ENCODE measurements around the gene PLCB2. TPM values are rescaled to one million over a fixed set of nuclear protein-coding genes. Genes with fewer than 3 reads are reported as not detected.

The PLCB2 gene
- total RNA-seq, 1 donor from 2014 or later, result 0.56 TPM

GRCh38 chr15:40305281-40305680 is 2.5 kb downstream of the PLCB2 start:
- Mint-ChIP-seq H3K27ac (no peak overlapping the region), H3K27me3 (ENCODE audit: insufficient read depth, low read depth) (peaks cover 28% of the 10 kb centered on the region), H3K4me3 (no peak overlapping the region), H3K4me1 (peaks cover 39% of the 10 kb centered on the region), H3K36me3 (no peaks in the 10 kb centered on the region), H3K9me3 (peaks cover 6% of the 10 kb centered on the region)
- H3K9me3 ChIP-seq (ENCODE audit: low read depth), result peaks cover 4% of the 10 kb centered on the region
- no peak overlapping the region for H3K4me2 ChIP-seq
- peaks cover 21% of the 10 kb centered on the region for H3K4me1 ChIP-seq
- no peaks in the 10 kb centered on the region for H4K20me1 ChIP-seq (ENCODE audit: low read depth)
- no peaks in the 10 kb centered on the region for H3F3A ChIP-seq (ENCODE audit: low read depth)
- H3K27me3 ChIP-seq, result peaks cover 2% of the 10 kb centered on the region
- H3K9ac ChIP-seq, result no peak overlapping the region
- H2AFZ ChIP-seq (replicated peaks), result no peak overlapping the region
- no peaks in the 10 kb centered on the region for H3K36me3 ChIP-seq
- H3K4me3 ChIP-seq, result no peak overlapping the region
- no peaks in the 10 kb centered on the region for H3K79me2 ChIP-seq (ENCODE audit: low read depth)
- TF ChIP-seq CTCF (IDR thresholded peaks at IDR 0.05) (no peak), EZH2 (IDR thresholded peaks at IDR 0.05) (no peak), EZH2phosphoT487 (IDR thresholded peaks at IDR 0.05) (no peak)
- DNase-seq (ENCODE audit: low spot score), result no peak
- no peak overlapping the region for H3K27ac ChIP-seq

DNA sequence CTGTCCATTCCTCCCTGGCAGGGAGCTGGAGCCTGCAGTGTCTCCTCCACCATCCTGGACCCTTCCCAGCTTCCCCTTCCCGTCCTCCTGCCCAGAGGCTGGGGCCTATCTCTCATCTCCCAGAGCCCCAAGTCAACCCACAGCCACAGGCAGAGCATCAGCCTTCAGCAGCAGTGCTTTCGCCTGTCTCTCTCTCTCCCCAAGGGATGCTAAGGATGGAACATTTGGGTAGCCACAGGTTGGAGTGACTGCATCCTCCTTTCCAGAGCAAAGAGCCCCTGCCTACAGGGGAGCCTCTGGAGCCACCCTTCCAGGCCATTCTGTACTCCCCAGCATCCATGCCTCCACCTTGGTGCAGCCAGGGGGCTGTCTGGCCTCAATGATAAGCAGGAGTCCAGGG is 4.2 kb downstream of the PLCB2 start:
- H4K20me1 ChIP-seq (ENCODE audit: low read depth), result no peaks in the 10 kb centered on the region
- Mint-ChIP-seq H3K27ac (no peak overlapping the region), H3K36me3 (peaks cover 5% of the 10 kb centered on the region), H3K4me3 (no peak overlapping the region), H3K4me1 (peaks cover 22% of the 10 kb centered on the region), H3K9me3 (peaks cover 19% of the 10 kb centered on the region), H3K27me3 (ENCODE audit: insufficient read depth, low read depth) (peaks cover 27% of the 10 kb centered on the region)
- H3K9me3 ChIP-seq (ENCODE audit: low read depth), result peaks cover 5% of the 10 kb centered on the region
- no peaks in the 10 kb centered on the region for H3F3A ChIP-seq (ENCODE audit: low read depth)
- no peak overlapping the region for H3K4me3 ChIP-seq
- no peak overlapping the region for H3K4me2 ChIP-seq
- H2AFZ ChIP-seq (replicated peaks), result no peak overlapping the region
- H3K27me3 ChIP-seq, result no peaks in the 10 kb centered on the region
- H3K36me3 ChIP-seq, result no peaks in the 10 kb centered on the region
- no peaks in the 10 kb centered on the region for H3K79me2 ChIP-seq (ENCODE audit: low read depth)
- peaks cover 14% of the 10 kb centered on the region for H3K4me1 ChIP-seq
- no peak for DNase-seq (ENCODE audit: low spot score)
- TF ChIP-seq EZH2 (IDR thresholded peaks at IDR 0.05), result no peak
- no peak for TF ChIP-seq EZH2phosphoT487 (IDR thresholded peaks at IDR 0.05)
- no peak for TF ChIP-seq CTCF (IDR thresholded peaks at IDR 0.05)
- no peak overlapping the region for H3K27ac ChIP-seq
- H3K9ac ChIP-seq, result no peak overlapping the region

DNA sequence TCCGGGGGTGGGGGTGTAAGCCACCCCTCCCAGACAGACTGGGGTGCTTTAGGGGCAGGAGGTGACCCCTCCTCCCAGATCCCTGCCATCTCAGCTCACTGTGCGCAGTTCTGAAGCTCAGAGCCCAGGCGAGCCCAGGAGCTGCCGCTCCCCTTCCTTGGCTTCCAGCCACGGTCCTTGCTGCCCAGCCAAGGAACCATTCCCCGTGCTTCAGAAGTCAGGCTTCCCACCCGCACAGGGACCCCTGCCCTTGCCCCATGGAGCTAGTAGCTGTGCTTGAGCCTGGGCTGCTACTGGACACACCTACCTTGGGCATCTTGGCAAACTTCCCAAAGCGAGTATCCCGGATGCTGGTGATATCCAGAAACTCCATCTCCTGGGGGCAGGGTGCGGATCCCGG is 4.8 kb downstream of the PLCB2 start:
- Histone ChIP-seq H3K4me2 (no peak overlapping the region), H3F3A (ENCODE audit: low read depth) (no peaks in the 10 kb centered on the region), H3K27ac (no peak overlapping the region), H3K36me3 (no peaks in the 10 kb centered on the region), H3K4me3 (no peak overlapping the region), H3K27me3 (no peaks in the 10 kb centered on the region), H4K20me1 (ENCODE audit: low read depth) (no peaks in the 10 kb centered on the region), H3K9ac (no peak overlapping the region), H2AFZ (replicated peaks) (no peak overlapping the region), H3K9me3 (ENCODE audit: low read depth) (peaks cover 5% of the 10 kb centered on the region), H3K79me2 (ENCODE audit: low read depth) (no peaks in the 10 kb centered on the region), H3K4me1 (peaks cover 14% of the 10 kb centered on the region)
- Mint-ChIP-seq H3K4me3 (no peak overlapping the region), H3K27ac (no peak overlapping the region), H3K36me3 (peaks cover 5% of the 10 kb centered on the region), H3K9me3 (peaks cover 19% of the 10 kb centered on the region), H3K4me1 (peaks cover 20% of the 10 kb centered on the region), H3K27me3 (ENCODE audit: insufficient read depth, low read depth) (peaks cover 27% of the 10 kb centered on the region)
- DNase-seq (ENCODE audit: low spot score), result no peak
- TF ChIP-seq EZH2 (IDR thresholded peaks at IDR 0.05) (no peak), CTCF (IDR thresholded peaks at IDR 0.05) (no peak), EZH2phosphoT487 (IDR thresholded peaks at IDR 0.05) (no peak)

Data from neural progenitor cell (in vitro differentiated cells).